H9 (cell line): ENCODE data around the gene GPR108. TPM values are rescaled to one million over a fixed set of nuclear protein-coding genes. Genes with fewer than 3 reads are reported as not detected.

ENCODE experiments used
- DNase-seq: peaks from one replicate; pipeline ENCODE4 v3.0.0-alpha.2; 2017
- H2AFZ ChIP-seq: one replicate; pipeline ENCODE4 v1.6.1; 2013; ENCODE audit warnings: mild to moderate bottlenecking, low read length, control low read depth, moderate library complexity
- H2AK5ac ChIP-seq: 2 replicates; pipeline ENCODE4 v1.6.1; 2013; ENCODE audit warnings: low read length, control low read depth, mixed read lengths; ENCODE audit not compliant: insufficient read length
- H2BK120ac ChIP-seq: one replicate; pipeline ENCODE4 v1.6.1; 2013; ENCODE audit warnings: low read depth, mild to moderate bottlenecking, low read length, control low read depth, inconsistent platforms; ENCODE audit not compliant: poor library complexity, severe bottlenecking
- H2BK12ac ChIP-seq: 2 replicates; pipeline ENCODE4 v1.6.1; 2013; ENCODE audit warnings: low read length, control low read depth, mixed read lengths, low read depth; ENCODE audit not compliant: insufficient read length
- H2BK15ac ChIP-seq: 2 replicates; pipeline ENCODE4 v1.6.1; 2013; ENCODE audit warnings: low read depth, low read length, control low read depth
- H2BK20ac ChIP-seq: one replicate; pipeline ENCODE4 v1.6.1; 2013; ENCODE audit warnings: low read depth, mild to moderate bottlenecking, low read length, control low read depth, inconsistent platforms; ENCODE audit not compliant: poor library complexity, severe bottlenecking
- H2BK5ac ChIP-seq: 2 replicates; pipeline ENCODE4 v1.6.1; 2013; ENCODE audit warnings: low read length, control low read depth, mixed read lengths; ENCODE audit not compliant: insufficient read length
- H3K14ac ChIP-seq: 2 replicates; pipeline ENCODE4 v1.6.1; 2013; ENCODE audit warnings: low read length, control low read depth; ENCODE audit not compliant: insufficient read depth
- H3K18ac ChIP-seq: 2 replicates; pipeline ENCODE4 v1.6.1; 2013; ENCODE audit warnings: low read depth, mild to moderate bottlenecking, mixed read lengths, low read length, control low read depth; ENCODE audit not compliant: insufficient read length
- H3K23ac ChIP-seq: 2 replicates; pipeline ENCODE4 v1.6.1; 2013; ENCODE audit warnings: low read length, control low read depth, mixed read lengths, low read depth; ENCODE audit not compliant: insufficient read length
- H3K23me2 ChIP-seq: 2 replicates; pipeline ENCODE4 v1.6.1; 2013; ENCODE audit warnings: low read depth, mild to moderate bottlenecking, mixed read lengths, low read length, control low read depth; ENCODE audit not compliant: insufficient read length, poor library complexity, severe bottlenecking
- H3K27ac ChIP-seq: 2 replicates; pipeline ENCODE4 v1.5.1; 2013; ENCODE audit warnings: low read length, control low read depth, mixed read lengths, low read depth; ENCODE audit not compliant: insufficient read length
- H3K27me3 ChIP-seq: 2 replicates; pipeline ENCODE4 v1.6.1; 2013; ENCODE audit warnings: low read length, control low read depth, inconsistent platforms; ENCODE audit not compliant: insufficient read depth
- H3K4ac ChIP-seq: 2 replicates; pipeline ENCODE4 v1.6.1; 2013; ENCODE audit warnings: low read depth, mild to moderate bottlenecking, control low read depth, inconsistent platforms, low read length, moderate library complexity
- H3K4me1 ChIP-seq: 2 replicates; pipeline ENCODE4 v1.6.1; 2013; ENCODE audit warnings: low read length, control low read depth, inconsistent platforms; ENCODE audit not compliant: insufficient read depth
- H3K4me2 ChIP-seq: 2 replicates; pipeline ENCODE4 v1.6.1; 2013; ENCODE audit warnings: low read length, control low read depth, mixed read lengths; ENCODE audit not compliant: insufficient read length, insufficient read depth
- H3K56ac ChIP-seq: 2 replicates; pipeline ENCODE4 v1.6.1; 2013; ENCODE audit warnings: low read depth, mild to moderate bottlenecking, mixed read lengths, low read length, control low read depth; ENCODE audit not compliant: insufficient read length
- H3K79me1 ChIP-seq: 2 replicates; pipeline ENCODE4 v1.6.1; 2013; ENCODE audit warnings: low read depth, mild to moderate bottlenecking, moderate library complexity, low read length, control low read depth, inconsistent platforms; ENCODE audit not compliant: insufficient read depth, poor library complexity, severe bottlenecking
- H3K79me2 ChIP-seq: 2 replicates; pipeline ENCODE4 v1.6.1; 2013; ENCODE audit warnings: low read length, control low read depth, inconsistent platforms; ENCODE audit not compliant: insufficient read depth
- H3K9ac ChIP-seq: 2 replicates; pipeline ENCODE4 v1.6.1; 2013; ENCODE audit warnings: low read length, control low read depth, mixed read lengths; ENCODE audit not compliant: insufficient read length; ENCODE audit errors: extremely low read depth
- H3K9me3 ChIP-seq: one replicate; pipeline ENCODE4 v1.6.1; 2013; ENCODE audit warnings: low read depth, low read length, inconsistent platforms; ENCODE audit not compliant: control insufficient read depth
- H3T11ph ChIP-seq: one replicate; pipeline ENCODE4 v1.6.1; 2013; ENCODE audit warnings: mild to moderate bottlenecking, low read length, control low read depth, inconsistent platforms
- H4K20me1 ChIP-seq: one replicate; pipeline ENCODE4 v1.6.1; 2013; ENCODE audit not compliant: control insufficient read depth, insufficient read length, insufficient read depth
- H4K5ac ChIP-seq: 2 replicates; pipeline ENCODE4 v1.6.1; 2013; ENCODE audit warnings: low read depth, mild to moderate bottlenecking, mixed read lengths, low read length, control low read depth; ENCODE audit not compliant: insufficient read length
- H4K8ac ChIP-seq: replicated peaks from 2 replicates; pipeline ENCODE4 v1.6.1; 2013; ENCODE audit warnings: low read length, control low read depth, mixed read lengths, low read depth; ENCODE audit not compliant: insufficient read length
- H4K91ac ChIP-seq: 2 replicates; pipeline ENCODE4 v1.6.1; 2013; ENCODE audit warnings: low read depth, mild to moderate bottlenecking, moderate library complexity, mixed read lengths, low read length, control low read depth; ENCODE audit not compliant: insufficient read length
- H3K27ac Mint-ChIP-seq, 3 experiments: 2 replicates in 2 of 3; 3 replicates in 1 of 3; pipeline ENCODE4 v1.8.0; 2020 to 2021; ENCODE audit warnings: mixed read lengths in 3 of 3, mild to moderate bottlenecking in 1 of 3, moderate library complexity in 1 of 3
- H3K27me3 Mint-ChIP-seq: 2 replicates; pipeline ENCODE4 v1.8.0; 2021; ENCODE audit warnings: low read depth, mild to moderate bottlenecking, moderate library complexity, mixed read lengths
- H3K36me3 Mint-ChIP-seq, 3 experiments: 2 replicates in 2 of 3; 3 replicates in 1 of 3; pipeline ENCODE4 v1.8.0; 2020 to 2021; ENCODE audit warnings: low read depth in 3 of 3, mixed read lengths in 3 of 3; ENCODE audit not compliant: insufficient read depth in 1 of 3
- H3K4me1 Mint-ChIP-seq, 2 experiments: 2 replicates each; pipeline ENCODE4 v1.8.0; 2020; ENCODE audit warnings: mixed read lengths in 2 of 2
- H3K4me3 Mint-ChIP-seq, 2 experiments: 2 replicates in 1 of 2; 3 replicates in 1 of 2; pipeline ENCODE4 v1.8.0; 2020 to 2021; ENCODE audit warnings: mild to moderate bottlenecking in 2 of 2, mixed read lengths in 2 of 2, moderate library complexity in 1 of 2
- H3K9me3 Mint-ChIP-seq, 2 experiments: 2 replicates in 1 of 2; 3 replicates in 1 of 2; pipeline ENCODE4 v1.8.0; 2020; ENCODE audit warnings: mild to moderate bottlenecking in 2 of 2, mixed read lengths in 2 of 2, moderate library complexity in 1 of 2
- total RNA-seq: library from RNA; stranded (reverse); gene quantifications from 2 replicates; pipeline ENCODE4 v1.2.1, GENCODE V29; 2021
- TF ChIP-seq, protein P1 (sequence below): fragments of 200-600 bp; sonication (generic); conservative IDR thresholded peaks from 3 replicates; pipeline ENCODE4 v1.8.0; 2021; ENCODE audit warnings: antibody characterized with exemption, mild to moderate bottlenecking

The GPR108 gene
- total RNA-seq, 1 experiment from 2014 or later, result 38.2 TPM

DNA sequence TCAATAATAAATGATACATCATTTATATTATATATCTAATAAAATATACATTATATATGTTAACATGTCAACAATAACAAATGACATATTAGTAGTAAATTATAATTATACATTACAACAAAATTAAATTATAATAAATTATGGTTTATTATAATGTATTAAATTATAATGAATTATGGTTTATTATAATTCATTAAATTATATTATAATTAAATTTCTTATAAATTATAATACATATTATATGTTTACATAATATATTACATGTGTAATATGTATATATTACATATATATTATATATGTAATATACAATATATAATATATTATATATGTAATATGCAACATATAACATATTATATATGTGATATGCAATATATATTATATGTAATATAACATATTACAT, 37.4 kb downstream of the GPR108 start:
- H4K8ac ChIP-seq, result no peak overlapping the region
- no peaks in the 10 kb centered on the region for H4K20me1 ChIP-seq
- H2BK120ac ChIP-seq, result no peak overlapping the region
- TF ChIP-seq, protein P1, sequence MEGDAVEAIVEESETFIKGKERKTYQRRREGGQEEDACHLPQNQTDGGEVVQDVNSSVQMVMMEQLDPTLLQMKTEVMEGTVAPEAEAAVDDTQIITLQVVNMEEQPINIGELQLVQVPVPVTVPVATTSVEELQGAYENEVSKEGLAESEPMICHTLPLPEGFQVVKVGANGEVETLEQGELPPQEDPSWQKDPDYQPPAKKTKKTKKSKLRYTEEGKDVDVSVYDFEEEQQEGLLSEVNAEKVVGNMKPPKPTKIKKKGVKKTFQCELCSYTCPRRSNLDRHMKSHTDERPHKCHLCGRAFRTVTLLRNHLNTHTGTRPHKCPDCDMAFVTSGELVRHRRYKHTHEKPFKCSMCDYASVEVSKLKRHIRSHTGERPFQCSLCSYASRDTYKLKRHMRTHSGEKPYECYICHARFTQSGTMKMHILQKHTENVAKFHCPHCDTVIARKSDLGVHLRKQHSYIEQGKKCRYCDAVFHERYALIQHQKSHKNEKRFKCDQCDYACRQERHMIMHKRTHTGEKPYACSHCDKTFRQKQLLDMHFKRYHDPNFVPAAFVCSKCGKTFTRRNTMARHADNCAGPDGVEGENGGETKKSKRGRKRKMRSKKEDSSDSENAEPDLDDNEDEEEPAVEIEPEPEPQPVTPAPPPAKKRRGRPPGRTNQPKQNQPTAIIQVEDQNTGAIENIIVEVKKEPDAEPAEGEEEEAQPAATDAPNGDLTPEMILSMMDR, result no peak
- H4K5ac ChIP-seq, result no peak overlapping the region
- no peak overlapping the region for H2AK5ac ChIP-seq
- peaks cover 5 to 35% of the 10 kb centered on the region in 2 experiments; a peak in 3 of 5 replicates for H3K9me3 Mint-ChIP-seq
- no peaks in the 10 kb centered on the region for H3K23me2 ChIP-seq
- no peak overlapping the region for H3K9ac ChIP-seq
- no peak overlapping the region for H2BK12ac ChIP-seq
- H2AFZ ChIP-seq, result no peak overlapping the region
- DNase-seq, result no peak
- no peak overlapping the region for H3K23ac ChIP-seq
- H3K14ac ChIP-seq, result no peak overlapping the region
- H3K4me3 Mint-ChIP-seq, result no peak overlapping the region
- no peaks in the 10 kb centered on the region for H3K27me3 ChIP-seq
- H2BK5ac ChIP-seq, result no peak overlapping the region
- no peak overlapping the region for H2BK15ac ChIP-seq
- H3K79me2 ChIP-seq, result no peaks in the 10 kb centered on the region
- H3K56ac ChIP-seq, result no peak overlapping the region
- H2BK20ac ChIP-seq, result no peak overlapping the region
- H3K4ac ChIP-seq, result no peak overlapping the region
- H3K4me2 ChIP-seq, result no peak overlapping the region
- no peaks in the 10 kb centered on the region; the same call in 1 of the 2 replicates for H3K27me3 Mint-ChIP-seq
- H3K27ac Mint-ChIP-seq, result no peak overlapping the region
- no peaks in the 10 kb centered on the region for H3K4me1 Mint-ChIP-seq
- no peaks in the 10 kb centered on the region; a peak in 2 of 7 replicates for H3K36me3 Mint-ChIP-seq
- H3T11ph ChIP-seq, result no peak overlapping the region
- no peak overlapping the region for H3K18ac ChIP-seq
- H3K27ac ChIP-seq, result no peak overlapping the region
- H3K79me1 ChIP-seq, result no peaks in the 10 kb centered on the region
- no peaks in the 10 kb centered on the region for H3K4me1 ChIP-seq
- H4K91ac ChIP-seq, result no peak overlapping the region
- H3K9me3 ChIP-seq, result no peaks in the 10 kb centered on the region
